ENCODE measurements around the gene SCN4B. TPM values are rescaled to one million over a fixed set of nuclear protein-coding genes. Genes with fewer than 3 reads are reported as not detected.

SCN4B gene
- total and polyA plus RNA-seq, 10 of the 15 experiments (the other 5 are each of a cell fraction or from before 2014, with no cell fraction given), result 0.01 to 0.49 (median 0.04) TPM; not detected in 5

DNA sequence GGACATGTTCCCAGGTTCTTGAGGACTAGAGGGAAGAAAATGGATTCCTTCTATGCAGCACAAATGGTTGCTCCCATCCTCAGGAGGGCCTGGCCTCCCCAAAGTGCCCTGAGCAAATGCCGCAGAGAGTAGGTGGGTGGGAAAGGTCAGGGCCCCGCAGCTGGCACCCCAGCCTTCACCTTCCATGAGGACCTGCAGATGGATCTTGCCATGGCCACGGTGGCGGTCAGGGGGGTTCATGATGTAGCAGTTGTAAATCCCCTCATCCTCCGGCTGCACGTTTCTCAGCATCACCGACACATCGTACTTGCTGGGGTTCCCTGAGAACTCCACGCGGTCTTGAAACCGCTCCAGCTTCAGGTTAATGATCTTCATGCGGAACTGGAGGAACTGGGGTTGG lies 15.3 kb upstream of the SCN4B start (continued):
- TF ChIP-seq, protein P1, sequence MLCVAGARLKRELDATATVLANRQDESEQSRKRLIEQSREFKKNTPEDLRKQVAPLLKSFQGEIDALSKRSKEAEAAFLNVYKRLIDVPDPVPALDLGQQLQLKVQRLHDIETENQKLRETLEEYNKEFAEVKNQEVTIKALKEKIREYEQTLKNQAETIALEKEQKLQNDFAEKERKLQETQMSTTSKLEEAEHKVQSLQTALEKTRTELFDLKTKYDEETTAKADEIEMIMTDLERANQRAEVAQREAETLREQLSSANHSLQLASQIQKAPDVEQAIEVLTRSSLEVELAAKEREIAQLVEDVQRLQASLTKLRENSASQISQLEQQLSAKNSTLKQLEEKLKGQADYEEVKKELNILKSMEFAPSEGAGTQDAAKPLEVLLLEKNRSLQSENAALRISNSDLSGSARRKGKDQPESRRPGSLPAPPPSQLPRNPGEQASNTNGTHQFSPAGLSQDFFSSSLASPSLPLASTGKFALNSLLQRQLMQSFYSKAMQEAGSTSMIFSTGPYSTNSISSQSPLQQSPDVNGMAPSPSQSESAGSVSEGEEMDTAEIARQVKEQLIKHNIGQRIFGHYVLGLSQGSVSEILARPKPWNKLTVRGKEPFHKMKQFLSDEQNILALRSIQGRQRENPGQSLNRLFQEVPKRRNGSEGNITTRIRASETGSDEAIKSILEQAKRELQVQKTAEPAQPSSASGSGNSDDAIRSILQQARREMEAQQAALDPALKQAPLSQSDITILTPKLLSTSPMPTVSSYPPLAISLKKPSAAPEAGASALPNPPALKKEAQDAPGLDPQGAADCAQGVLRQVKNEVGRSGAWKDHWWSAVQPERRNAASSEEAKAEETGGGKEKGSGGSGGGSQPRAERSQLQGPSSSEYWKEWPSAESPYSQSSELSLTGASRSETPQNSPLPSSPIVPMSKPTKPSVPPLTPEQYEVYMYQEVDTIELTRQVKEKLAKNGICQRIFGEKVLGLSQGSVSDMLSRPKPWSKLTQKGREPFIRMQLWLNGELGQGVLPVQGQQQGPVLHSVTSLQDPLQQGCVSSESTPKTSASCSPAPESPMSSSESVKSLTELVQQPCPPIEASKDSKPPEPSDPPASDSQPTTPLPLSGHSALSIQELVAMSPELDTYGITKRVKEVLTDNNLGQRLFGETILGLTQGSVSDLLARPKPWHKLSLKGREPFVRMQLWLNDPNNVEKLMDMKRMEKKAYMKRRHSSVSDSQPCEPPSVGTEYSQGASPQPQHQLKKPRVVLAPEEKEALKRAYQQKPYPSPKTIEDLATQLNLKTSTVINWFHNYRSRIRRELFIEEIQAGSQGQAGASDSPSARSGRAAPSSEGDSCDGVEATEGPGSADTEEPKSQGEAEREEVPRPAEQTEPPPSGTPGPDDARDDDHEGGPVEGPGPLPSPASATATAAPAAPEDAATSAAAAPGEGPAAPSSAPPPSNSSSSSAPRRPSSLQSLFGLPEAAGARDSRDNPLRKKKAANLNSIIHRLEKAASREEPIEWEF (IDR thresholded peaks at IDR 0.05; ENCODE audit: insufficient replicate concordance, low read depth, low read length), result no peak
- no peak for TF ChIP-seq YBX1 (IDR thresholded peaks at IDR 0.05)
- TF ChIP-seq, protein P2, sequence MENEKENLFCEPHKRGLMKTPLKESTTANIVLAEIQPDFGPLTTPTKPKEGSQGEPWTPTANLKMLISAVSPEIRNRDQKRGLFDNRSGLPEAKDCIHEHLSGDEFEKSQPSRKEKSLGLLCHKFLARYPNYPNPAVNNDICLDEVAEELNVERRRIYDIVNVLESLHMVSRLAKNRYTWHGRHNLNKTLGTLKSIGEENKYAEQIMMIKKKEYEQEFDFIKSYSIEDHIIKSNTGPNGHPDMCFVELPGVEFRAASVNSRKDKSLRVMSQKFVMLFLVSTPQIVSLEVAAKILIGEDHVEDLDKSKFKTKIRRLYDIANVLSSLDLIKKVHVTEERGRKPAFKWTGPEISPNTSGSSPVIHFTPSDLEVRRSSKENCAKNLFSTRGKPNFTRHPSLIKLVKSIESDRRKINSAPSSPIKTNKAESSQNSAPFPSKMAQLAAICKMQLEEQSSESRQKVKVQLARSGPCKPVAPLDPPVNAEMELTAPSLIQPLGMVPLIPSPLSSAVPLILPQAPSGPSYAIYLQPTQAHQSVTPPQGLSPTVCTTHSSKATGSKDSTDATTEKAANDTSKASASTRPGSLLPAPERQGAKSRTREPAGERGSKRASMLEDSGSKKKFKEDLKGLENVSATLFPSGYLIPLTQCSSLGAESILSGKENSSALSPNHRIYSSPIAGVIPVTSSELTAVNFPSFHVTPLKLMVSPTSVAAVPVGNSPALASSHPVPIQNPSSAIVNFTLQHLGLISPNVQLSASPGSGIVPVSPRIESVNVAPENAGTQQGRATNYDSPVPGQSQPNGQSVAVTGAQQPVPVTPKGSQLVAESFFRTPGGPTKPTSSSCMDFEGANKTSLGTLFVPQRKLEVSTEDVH (IDR thresholded peaks at IDR 0.05; ENCODE audit: low read depth, partially characterized antibody), result no peak
- TF ChIP-seq BMI1 (IDR thresholded peaks at IDR 0.05; ENCODE audit: borderline replicate concordance), result no peak

Data from GM12878 (cell line).